Esophagus muscularis mucosa (tissue), 4 donors: ENCODE data around the gene STAU1. TPM values are rescaled to one million over a fixed set of nuclear protein-coding genes. Genes with fewer than 3 reads are reported as not detected.
"Not testable (repeated sequence)": the region's sequence is repeated elsewhere in the genome, so short reads cannot be mapped to it uniquely, and the experiment has no call there.

Experiments used
- DNase-seq: peaks from one replicate; pipeline ENCODE4 v3.0.0-alpha.2; 2017; ENCODE audit errors: extremely low spot score
- H3K27ac ChIP-seq, 4 donors: fragments of 200-600 bp; sonication (generic); replicated peaks in 1 of 4; 1 replicate in 3 of 4; 2 replicates in 1 of 4; pipeline ENCODE4 v1.5.1; 2016 to 2019; ENCODE audit warnings: mild to moderate bottlenecking in 1 of 4
- H3K27me3 ChIP-seq, 4 donors: fragments of 200-600 bp; sonication (generic); one replicate each; pipeline versions ENCODE4 v1.5.1 to v1.6.0; 2016 to 2019
- H3K36me3 ChIP-seq, 4 donors: fragments of 200-600 bp; sonication (generic); one replicate each; pipeline ENCODE4 v1.5.1; 2016 to 2019
- H3K4me1 ChIP-seq, 4 donors: fragments of 200-600 bp; sonication (generic); one replicate each; pipeline ENCODE4 v1.5.1; 2016 to 2019
- H3K4me3 ChIP-seq, 4 donors: fragments of 200-600 bp; sonication (generic); 1 replicate in 2 of 4; 2 replicates in 2 of 4; pipeline ENCODE4 v1.5.1; 2016 to 2019; ENCODE audit warnings: mild to moderate bottlenecking in 4 of 4, moderate library complexity in 1 of 4
- H3K9me3 ChIP-seq, 4 donors: fragments of 200-600 bp; sonication (generic); 1 replicate in 3 of 4; 2 replicates in 1 of 4; pipeline ENCODE4 v1.5.1; 2016 to 2019
- CTCF ChIP-seq, 3 experiments: fragments of 200-600 bp in 2 of 3; fragments of 450-650 bp in 1 of 3; sonication (generic) in 2 of 3; IDR thresholded peaks; one replicate each; pipeline ENCODE4 v1.5.1; 2017 to 2019; ENCODE audit warnings: antibody characterized with exemption in 3 of 3, mild to moderate bottlenecking in 2 of 3, moderate library complexity in 1 of 3
- EP300 ChIP-seq: sonication (generic); formaldehyde crosslinking; IDR thresholded peaks from one replicate; pipeline ENCODE4 v1.6.1; 2017; ENCODE audit warnings: antibody characterized with exemption
- POLR2A ChIP-seq: fragments of 450-650 bp; IDR thresholded peaks from one replicate; pipeline ENCODE4 v1.6.1; 2017; ENCODE audit warnings: antibody characterized with exemption, moderate library complexity, mild to moderate bottlenecking, low read depth
- POLR2AphosphoS5 ChIP-seq, 2 donors: sonication (generic); formaldehyde crosslinking; IDR thresholded peaks; one replicate each; pipeline ENCODE4 v1.6.1; 2017; ENCODE audit warnings: antibody characterized with exemption in 2 of 2
- WGBS: methylation state at CpG from one replicate; pipeline ENCODE4 v1.1.5; 2018; 5-methylcytosine and 5-hydroxymethylcytosine counted together
- intact Hi-C: fragments of 100-400 bp; cut with DNase I; formaldehyde crosslinking; loops from one replicate; pipeline ENCODE4 v1.15.1; 2023
- total RNA-seq, 4 donors: library from RNA; depleted of rRNA; stranded (reverse); fragments of >200 nt; gene quantifications; one replicate each; pipeline versions ENCODE4 v1.1.0 to v1.2.1, GENCODE V29; 2016

Gene STAU1
- total RNA-seq, 4 donors from 2014 or later: 103 to 118 (median 115) TPM

GRCh38 chr20:49187330-49187850 is 744 bp downstream of the STAU1 start:
- Histone ChIP-seq H3K27me3 (no peaks in the 10 kb centered on the region), H3K9me3 (no peaks in the 10 kb centered on the region), H3K27ac (peak overlapping the region; percentile 92 to 98 (median 96)), H3K4me3 (peak overlapping the region; percentile 74 to 96 (median 90)), H3K4me1 (peaks cover 16 to 49% (median 44%) of the 10 kb centered on the region in 4 donors), H3K36me3 (peaks cover 0 to 5% (median 0%) of the 10 kb centered on the region in 4 donors)
- intact Hi-C loops: no loop called here
- under 1% methylated on average over 16 of the region's 29 CpGs for WGBS
- DNase-seq: no peak
- TF ChIP-seq EP300 (no peak), POLR2A (no peak), CTCF (IDR thresholded peaks at IDR 0.05) (no peak), POLR2AphosphoS5 (IDR thresholded peaks at IDR 0.05) (no peak)

- TF ChIP-seq POLR2A (no peak), POLR2AphosphoS5 (IDR thresholded peaks at IDR 0.05) (peak; percentile 58 to 60)
- intact Hi-C loops: no loop called here
- peak; percentile 94 for DNase-seq
- Histone ChIP-seq H3K4me1 (peaks cover 20 to 54% (median 51%) of the 10 kb centered on the region in 4 donors), H3K9me3 (no peaks in the 10 kb centered on the region), H3K4me3 (peak overlapping the region; percentile 74 to 96 (median 90)), H3K27ac (peak overlapping the region; percentile 92 to 98 (median 96)), H3K27me3 (no peaks in the 10 kb centered on the region), H3K36me3 (peaks cover 0 to 5% (median 0%) of the 10 kb centered on the region in 4 donors)
- WGBS: 0% methylated on average over 19 of the region's 19 CpGs
Observed at GRCh38 chr20:49186535-49187329, 1.4 kb downstream of the STAU1 start.

- peak overlapping the region in 2 of 4 donors; percentile 96 to 98 for H3K27ac ChIP-seq
Observed at GRCh38 chr20:49185071-49185761, 2.9 kb downstream of the STAU1 start.

GRCh38 chr20:49184691-49185070 is 3.5 kb downstream of the STAU1 start:
- DNase-seq: no peak
- H3K36me3 ChIP-seq: peaks cover 0 to 5% (median 0%) of the 10 kb centered on the region in 4 donors
- intact Hi-C loops: loop anchor here (5.0 kb wide), 1 partner anchor 37 kb away; no protein-coding TSS in a partner anchor
- H3K4me1 ChIP-seq: peaks cover 31 to 75% (median 71%) of the 10 kb centered on the region in 4 donors
- H3K27ac ChIP-seq: no peak overlapping the region
- H3K27me3 ChIP-seq: no peaks in the 10 kb centered on the region
- WGBS: 49% methylated on average over 3 of the region's 3 CpGs
- no peak overlapping the region for H3K4me3 ChIP-seq
- H3K9me3 ChIP-seq: no peaks in the 10 kb centered on the region
- TF ChIP-seq CTCF (IDR thresholded peaks at IDR 0.05) (no peak), EP300 (no peak), POLR2A (no peak), POLR2AphosphoS5 (IDR thresholded peaks at IDR 0.05) (no peak)

More at GRCh38 chr20:49185071-49185761, 2.9 kb downstream of the STAU1 start:
- no peak for DNase-seq
- WGBS: 66% methylated on average over 6 of the region's 6 CpGs
- intact Hi-C loops: no loop called here
- peaks cover 0 to 5% (median 0%) of the 10 kb centered on the region in 4 donors for H3K36me3 ChIP-seq
- peaks cover 30 to 70% (median 66%) of the 10 kb centered on the region in 4 donors for H3K4me1 ChIP-seq
- H3K4me3 ChIP-seq: no peak overlapping the region
- TF ChIP-seq POLR2A (no peak), CTCF (IDR thresholded peaks at IDR 0.05) (no peak), EP300 (no peak), POLR2AphosphoS5 (IDR thresholded peaks at IDR 0.05) (no peak)
- H3K27me3 ChIP-seq: no peaks in the 10 kb centered on the region
- no peaks in the 10 kb centered on the region for H3K9me3 ChIP-seq

GRCh38 chr20:49184084-49184501 is 4.0 kb downstream of the STAU1 start:
- intact Hi-C loops: loop anchor here (5.0 kb wide), 1 partner anchor 37 kb away; no protein-coding TSS in a partner anchor
- H3K4me1 ChIP-seq: peaks cover 37 to 81% (median 77%) of the 10 kb centered on the region in 4 donors

More at GRCh38 chr20:49184084-49184501, 4.0 kb downstream of the STAU1 start:
- H3K4me3 ChIP-seq, H3K27ac ChIP-seq, H3K27me3 ChIP-seq, DNase-seq, H3K9me3 ChIP-seq, H3K36me3 ChIP-seq: not testable (repeated sequence)
- 90% methylated on average over 5 of the region's 5 CpGs for WGBS
